ENCODE data around the gene MPV17L2.

The MPV17L2 gene

DNA sequence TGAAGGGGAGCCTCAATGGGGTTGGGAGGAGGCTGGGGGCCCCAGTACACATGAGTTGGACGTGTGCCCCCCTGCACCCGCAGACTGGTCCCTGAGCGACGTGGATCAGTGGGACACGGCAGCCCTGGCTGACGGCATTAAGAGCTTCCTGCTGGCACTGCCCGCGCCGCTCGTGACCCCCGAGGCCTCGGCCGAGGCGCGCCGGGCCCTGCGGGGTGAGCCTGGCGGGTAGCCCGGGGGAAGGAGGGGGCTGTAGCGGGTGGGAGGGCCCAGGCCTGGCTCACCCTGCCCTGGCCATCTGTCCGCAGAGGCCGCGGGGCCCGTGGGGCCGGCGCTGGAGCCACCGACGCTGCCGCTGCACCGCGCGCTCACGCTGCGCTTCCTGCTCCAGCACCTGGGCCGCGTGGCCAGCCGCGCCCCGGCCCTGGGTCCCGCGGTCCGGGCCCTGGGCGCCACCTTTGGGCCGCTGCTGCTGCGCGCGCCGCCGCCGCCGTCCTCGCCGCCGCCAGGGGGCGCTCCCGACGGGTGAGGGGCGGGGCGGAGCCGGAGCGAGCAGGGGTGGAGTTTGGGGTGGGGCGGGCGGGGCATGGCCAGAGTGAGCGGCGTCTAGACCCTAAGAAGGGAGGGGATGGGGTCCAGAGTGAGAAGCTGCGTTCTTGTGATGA is 31.9 kb upstream of the MPV17L2 start:
- DNase-seq: peak; percentile 94

DNA sequence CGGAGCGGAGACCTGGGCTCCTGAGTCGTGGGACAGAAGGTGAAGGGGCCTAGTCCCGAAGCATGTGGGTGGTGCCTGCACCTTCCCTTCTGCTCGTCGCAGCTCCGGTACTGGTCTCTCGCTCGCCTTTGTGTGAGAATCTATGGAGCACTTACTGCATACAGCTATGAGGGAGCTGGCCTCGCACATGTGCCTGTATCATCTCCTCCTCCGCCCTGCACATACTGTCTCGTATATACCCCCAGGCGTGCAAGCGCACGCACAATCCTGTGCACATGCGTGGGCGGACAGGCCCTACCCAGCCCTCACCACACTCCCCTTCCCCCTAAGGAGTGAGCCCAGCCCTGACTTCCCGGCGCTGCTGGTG is 31.4 kb upstream of the MPV17L2 start:
- DNase-seq: no peak

DNA sequence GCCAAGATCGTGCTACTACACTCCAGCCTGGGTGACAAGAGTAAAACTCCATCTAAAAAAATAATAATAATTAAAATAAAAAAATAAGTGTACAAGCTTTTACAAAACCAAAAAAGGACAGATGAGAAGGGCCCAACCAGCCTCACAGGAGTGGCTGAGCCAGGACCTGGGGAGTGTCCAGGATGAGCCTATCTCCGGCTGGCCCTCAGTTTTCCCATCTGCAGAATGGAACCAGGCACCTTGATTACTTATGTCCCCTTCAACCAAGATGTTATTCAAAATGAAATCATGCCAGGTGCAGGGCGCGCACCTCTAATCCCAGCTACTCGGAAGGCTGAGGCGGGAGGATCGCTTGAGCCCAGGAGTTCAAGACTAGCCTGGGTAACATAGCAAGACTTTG is 28.9 kb upstream of the MPV17L2 start:
- DNase-seq: no peak

DNA sequence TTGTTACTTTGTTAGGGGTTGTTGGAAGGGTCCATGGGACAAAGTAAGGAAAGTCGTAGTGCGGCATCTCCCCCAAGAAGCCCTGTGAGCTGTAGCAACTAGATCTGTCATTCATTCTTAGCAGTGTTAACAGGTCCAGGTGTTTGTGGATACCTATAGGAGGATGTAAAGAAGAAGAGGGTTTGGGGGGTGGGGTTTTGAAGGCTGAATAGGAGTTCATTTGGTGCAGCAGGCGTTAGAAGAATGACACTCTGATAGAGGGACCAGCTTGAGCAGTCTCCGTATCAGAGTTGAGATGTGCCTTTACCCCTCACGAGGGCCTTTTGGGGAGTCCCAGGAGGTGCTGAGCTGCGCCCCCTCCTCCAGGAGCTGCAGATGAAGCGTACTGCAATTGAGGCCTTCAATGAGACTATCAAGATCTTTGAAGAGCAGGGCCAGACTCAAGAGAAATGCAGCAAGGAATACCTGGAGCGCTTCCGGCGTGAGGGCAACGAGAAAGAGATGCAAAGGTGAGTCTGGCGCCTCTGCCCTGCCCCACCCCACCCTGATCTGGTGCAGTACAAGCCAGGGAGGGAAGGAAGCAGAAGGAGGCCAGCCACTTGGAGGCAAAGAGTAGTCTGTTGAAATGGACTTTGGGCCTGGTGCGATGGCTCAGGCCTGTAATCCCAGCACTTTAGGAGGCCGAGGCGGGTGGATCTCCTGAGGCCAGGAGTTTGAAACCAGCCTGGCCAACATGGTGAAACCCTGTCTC is 27.0 kb upstream of the MPV17L2 start:
- no peak for DNase-seq

DNA sequence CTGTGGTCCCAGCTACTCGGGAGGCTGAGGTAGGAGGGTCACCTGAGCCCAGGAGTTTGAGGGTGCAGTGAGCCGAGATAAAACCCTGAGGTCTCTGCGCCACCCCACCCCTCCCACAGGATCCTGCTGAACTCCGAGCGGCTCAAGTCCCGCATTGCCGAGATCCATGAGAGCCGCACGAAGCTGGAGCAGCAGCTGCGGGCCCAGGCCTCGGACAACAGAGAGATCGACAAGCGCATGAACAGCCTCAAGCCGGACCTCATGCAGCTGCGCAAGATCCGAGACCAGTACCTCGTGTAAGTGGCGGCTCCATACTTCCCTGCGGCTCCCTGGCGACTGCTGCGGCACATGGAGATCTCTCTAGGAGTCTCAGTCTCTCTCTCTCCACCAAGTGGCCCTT is 26.0 kb upstream of the MPV17L2 start:
- DNase-seq: no peak

DNA sequence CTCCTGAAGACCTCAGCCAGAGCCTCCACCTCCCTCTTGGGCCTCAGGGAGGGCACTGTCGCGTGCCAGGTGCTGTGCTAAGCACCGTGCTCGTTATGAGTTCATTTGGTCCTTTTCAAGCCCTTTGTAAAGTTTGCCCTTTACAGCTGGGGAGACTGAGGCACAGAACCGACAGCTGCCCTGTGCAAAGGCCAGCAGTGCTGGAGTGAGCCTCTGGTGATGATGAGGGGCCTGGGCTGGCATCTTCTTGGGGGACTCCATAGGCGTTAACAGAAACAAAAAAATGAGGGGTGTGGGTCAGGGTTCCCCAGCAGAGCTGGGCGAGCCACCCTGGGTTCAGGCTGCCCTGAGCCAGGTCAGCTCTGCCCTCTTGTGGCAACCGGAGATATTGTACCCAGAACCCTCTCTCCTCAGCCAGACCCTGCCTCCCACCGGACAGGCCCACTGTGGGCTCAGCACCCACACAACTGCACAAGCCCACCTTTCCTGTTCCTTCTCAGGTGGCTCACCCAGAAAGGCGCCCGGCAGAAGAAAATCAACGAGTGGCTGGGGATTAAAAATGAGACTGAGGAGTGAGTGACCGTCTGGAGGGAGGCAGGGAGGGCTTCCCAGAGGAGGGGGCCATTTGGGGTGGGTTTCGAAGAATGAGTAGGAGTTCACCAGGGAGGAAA is 24.9 kb upstream of the MPV17L2 start:
- DNase-seq: peak; percentile 83

DNA sequence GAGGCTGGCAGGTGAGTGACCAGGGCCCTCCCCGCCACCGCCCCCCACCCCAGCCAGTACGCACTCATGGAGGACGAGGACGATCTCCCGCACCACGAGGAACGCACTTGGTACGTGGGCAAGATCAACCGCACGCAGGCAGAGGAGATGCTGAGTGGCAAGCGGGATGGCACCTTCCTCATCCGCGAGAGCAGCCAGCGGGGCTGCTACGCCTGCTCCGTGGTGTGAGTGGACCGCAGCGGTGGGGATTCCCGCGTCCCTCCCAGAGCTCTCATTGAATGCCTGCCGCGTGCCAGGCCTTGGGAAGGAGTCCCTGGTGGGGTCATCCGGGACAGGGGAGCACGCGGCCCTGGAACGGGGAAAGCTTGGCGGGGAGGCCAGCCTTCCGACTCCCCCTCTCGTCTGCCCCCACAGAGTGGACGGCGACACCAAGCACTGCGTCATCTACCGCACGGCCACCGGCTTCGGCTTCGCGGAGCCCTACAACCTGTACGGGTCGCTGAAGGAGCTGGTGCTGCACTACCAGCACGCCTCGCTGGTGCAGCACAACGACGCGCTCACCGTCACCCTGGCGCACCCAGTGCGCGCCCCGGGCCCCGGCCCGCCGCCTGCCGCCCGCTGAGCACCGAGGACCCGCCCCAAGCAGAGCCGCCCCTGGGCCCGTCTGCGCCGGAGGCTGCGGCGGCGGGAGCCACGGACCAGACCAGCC is 24.2 kb upstream of the MPV17L2 start:
- DNase-seq: no peak

DNA sequence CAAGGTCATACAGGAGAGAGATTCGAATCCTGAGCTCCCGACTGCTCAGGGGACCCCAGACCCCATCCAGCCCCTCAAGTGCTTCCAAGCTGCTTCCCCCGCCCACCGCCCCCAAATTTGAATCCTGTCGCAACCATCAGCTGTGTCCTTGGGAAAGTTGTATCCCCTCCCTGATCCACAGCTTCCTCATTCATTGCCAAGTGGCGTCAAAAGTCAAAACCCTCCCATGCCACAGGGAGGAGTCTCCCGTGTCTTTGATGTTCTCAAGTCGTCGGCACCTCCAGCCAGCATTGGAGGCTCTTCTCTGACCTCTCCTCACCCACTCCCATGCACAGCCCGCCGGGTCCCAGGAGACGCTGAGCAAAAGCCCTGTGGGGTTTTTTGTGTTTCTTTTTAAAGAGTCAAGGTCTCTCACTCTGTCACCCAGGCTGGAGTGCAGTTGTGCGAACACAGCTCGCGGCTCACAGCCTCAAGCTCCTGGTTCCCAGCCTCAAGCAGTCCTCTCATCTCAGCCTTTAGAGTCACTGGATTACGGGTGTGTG is 22.2 kb upstream of the MPV17L2 start:
- DNase-seq: no peak

DNA sequence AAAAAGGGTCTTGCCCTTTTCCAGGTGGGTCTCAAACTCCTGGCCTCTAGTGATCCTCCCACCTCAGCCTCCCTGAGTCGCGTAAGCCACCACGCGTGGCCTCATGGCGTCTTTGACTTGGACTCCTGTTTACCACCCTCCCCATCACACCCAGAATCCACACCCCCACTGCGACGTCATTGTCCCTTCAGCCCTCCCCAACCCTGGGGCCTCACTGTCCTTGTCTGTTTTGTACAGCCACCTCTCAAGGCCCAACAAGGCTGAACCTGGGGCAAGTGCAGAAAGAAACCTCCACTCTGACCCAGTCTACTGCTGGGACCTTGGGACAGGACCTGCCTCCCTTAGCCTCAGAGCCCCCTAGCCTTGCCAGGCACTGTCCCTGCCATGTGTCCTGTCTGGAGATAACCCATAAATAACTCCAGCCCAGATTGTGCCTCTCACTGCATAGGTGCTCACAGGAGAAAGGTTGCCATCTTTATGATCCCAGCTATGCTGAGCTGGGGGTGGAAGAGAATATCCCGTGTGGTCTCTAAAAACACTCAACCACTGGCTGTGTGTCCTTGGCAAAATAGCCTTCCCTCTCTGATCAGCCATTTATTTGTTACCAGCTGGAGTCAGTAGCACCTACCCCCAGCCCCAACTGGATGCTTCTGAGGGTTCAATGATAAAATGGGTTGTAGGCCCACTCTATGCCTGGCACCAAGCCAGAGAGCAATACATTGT is 21.3 kb upstream of the MPV17L2 start:
- DNase-seq: no peak

DNA sequence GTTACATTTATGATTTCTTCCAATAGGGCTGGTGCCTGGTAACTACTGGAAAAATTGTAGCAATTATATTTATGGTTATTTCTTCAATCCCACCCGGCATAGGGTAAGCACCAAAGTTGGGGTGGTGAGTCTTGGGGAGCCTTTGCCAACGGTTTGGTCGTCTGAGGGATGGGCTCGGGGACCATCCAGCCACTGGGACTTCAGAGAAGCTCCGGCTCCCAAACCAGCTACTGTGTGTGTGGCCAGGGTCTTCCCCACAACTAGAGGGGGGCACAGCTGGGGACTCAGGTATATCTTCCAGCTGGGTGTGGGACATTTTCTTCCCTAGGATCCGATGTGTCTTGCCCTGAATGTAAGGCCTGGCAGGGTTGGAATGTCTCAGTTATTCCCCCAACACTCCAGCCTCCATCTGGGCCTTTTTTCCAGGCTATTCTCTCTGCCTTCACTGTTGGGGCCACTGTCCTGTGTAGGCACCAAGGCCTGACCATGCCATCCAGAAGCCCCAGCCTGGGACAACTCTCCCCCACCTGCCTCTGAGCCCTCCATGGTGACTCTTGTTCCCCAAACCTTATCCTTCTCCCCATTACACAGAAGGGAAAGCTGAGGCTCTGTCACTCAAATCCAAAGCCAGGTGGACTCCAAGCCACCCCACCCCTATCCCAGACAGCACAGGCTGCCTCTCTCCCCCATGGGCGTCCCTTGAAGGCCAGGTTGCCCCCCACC is 20.5 kb upstream of the MPV17L2 start:
- DNase-seq: no peak

DNA sequence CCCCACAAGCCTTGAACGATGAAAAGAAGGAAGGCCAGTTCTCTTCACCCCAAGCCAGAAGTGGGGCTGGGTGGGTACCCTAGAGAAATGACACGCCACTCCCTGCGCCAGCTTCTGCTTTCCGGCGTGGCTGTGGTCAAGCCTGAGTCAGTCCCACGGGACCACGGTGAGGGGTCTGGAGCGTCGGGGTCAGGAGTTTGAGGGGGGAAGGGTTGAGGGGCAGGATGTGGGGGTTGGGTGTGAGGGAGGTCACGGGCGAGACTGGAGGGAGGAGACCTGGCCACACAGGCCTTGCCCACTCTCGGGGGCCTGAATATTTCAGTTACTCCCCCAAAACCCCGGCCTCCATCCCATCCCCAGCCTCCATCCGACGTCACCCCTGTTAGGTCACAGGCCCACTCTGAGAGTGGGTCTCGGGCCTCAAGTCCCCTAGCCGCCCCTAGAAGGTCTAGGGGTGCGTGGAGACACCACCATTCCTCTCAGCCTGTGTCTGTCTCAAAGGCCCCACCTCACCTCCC is 19.9 kb upstream of the MPV17L2 start:
- DNase-seq: no peak

DNA sequence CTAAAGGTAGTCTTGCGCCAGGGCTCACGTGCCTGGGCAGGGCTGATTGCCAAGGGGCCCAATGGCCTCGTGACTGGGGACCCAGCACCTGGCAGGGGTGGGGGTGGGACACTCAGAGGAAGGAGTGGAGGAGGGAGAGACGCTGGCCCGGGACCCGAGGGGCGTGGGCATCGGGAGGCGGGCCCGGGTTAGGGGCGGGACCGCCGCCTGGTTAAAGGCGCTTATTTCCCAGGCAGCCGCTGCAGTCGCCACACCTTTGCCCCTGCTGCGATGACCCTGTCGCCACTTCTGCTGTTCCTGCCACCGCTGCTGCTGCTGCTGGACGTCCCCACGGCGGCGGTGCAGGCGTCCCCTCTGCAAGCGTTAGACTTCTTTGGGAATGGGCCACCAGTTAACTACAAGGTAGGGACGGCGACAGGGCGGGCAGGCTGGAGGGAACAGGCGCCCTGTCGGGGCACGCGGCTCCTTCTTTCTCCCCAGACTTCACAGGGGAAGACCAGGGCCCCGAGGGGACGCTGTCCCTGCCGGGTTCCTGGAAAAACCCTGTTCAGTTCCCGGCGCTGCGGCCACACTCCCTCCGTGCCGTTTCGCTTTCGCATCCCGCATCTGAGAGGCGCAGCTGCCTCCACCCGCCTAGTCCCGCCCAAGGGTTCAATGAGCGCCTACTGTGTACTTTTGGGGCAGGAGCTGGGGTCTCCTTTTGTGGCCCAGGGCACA is 19.3 kb upstream of the MPV17L2 start, which contains the start of gene IFI30:
Gene IFI30, plus strand, starts transcription at position 242 of the 717 bp plus-strand sequence. Its CDS starts 29 bp downstream, at position 271.
- DNase-seq: peak; percentile 84

DNA sequence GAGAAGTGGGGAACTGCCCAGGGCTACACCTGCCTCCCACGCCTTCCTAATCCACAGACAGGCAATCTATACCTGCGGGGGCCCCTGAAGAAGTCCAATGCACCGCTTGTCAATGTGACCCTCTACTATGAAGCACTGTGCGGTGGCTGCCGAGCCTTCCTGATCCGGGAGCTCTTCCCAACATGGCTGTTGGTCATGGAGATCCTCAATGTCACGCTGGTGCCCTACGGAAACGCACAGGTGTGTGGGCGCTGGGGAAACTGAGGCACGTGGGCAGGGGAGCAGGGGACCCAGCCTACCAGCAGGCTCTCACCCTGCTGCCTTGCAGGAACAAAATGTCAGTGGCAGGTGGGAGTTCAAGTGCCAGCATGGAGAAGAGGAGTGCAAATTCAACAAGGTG is 18.0 kb upstream of the MPV17L2 start:
- no peak for DNase-seq

DNA sequence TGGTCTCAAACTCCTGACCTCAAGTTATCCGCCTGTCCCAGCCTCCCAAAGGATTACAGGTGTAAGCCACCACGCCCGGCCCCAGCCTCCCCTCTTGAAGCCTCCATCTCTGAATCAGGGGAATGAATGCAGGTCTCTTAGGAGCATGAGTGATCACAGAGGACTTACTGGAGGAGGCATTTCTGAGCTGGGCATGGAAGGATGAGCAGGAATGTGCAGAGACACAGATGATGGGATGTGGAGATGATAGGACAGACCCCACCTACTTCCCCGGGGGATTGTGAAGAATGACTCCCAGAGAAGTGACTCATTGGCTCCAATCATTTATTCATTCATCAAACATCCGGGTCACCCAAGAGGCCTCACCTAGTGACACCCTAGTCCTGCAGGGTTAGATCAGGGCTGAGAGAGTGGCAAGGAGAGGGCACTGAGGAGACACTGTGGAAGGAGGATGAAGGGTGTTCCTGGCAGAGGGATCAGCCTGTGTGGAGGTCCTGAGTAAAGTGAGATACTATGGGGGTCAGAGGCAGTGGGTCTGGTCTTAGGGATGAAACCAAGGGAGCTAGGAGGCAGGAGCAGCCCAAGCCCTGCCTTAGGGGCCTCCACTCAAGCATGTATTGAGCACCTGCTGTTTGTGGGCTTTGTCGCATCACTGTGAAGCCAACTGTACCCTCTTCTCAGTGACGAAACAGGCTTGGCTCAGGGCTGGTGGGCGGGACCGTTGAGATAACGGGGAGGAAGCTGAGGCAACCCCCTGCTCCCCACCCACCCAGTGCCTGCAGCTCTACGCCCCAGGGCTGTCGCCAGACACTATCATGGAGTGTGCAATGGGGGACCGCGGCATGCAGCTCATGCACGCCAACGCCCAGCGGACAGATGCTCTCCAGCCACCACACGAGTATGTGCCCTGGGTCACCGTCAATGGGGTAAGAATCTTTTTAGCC is 16.4 kb upstream of the MPV17L2 start:
- no peak for DNase-seq

DNA sequence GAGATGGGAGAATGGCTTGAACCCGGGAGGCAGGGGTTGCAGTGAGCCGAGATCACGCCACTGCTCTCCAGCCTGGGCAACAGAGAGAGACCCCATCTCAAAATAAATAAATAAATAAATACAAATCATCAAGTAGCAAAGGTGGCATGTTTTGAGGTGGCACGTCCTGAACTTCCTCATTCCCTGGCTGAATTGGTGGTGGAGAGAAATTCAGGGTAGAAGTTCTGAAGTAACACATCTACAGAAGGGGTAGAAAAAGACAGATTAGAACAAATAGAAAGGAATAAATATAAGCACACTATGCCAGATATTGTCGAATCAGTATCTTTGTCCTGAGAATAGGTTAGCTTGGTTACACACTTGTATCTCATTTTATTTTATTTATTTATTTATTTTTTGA is 13.1 kb upstream of the MPV17L2 start:
- DNase-seq: no peak

DNA sequence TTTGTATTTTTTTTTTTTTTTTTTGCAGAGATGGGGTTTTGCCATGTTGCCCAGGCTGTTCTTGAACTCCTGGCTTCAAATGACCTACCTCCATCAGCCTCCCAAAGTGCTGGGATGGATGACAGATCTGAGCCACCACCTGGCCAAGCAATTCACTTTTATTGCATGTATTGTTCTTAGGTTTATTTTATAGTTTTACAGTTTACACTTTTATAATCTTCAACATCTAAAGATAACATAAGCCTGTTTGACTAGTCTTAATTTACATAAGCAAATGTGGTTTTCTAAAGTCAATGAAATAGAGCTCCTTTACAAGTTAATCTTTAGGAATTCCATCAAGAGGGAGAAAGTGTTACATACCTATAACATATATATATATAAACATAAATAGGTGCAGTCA is 9.5 kb upstream of the MPV17L2 start:
- DNase-seq: no peak

DNA sequence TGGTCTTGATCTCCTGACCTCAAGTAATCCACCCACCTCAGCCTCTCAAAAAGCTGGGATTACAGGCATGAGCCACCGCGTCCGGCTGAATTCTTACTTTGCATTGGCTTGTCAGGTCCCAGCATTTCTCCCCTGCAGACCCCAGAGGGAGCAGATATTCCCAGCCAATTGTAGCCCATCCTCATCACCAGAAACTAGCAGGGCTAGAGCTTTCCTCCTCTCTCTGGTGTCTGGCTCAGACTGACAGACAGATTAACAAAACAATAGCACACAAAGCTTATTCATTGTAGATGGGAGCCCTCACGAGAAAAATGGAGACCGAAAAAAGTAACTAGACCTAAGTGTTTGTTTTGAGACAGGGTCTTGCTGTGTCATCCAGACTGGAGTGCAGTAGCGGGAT is 7.5 kb upstream of the MPV17L2 start:
- DNase-seq: no peak

DNA sequence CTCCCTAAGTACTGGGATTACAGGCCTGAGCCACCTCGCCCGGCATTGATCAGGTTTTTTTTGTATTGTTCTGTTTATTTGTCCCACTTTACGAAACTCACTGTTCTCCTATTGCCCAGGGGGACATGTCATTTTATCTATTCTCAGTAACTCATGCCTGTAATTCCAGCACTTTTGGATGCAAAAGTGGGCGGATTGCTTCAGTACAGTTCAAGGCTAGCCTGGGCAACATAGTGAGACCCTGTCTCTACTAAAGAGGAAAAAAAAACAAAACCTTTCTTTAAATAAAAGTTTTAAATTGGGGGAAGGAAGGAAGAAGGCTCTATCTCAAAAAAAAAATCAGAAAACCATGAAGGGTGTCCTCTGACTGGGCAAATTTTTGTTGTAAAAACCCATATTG is 2.7 kb upstream of the MPV17L2 start:
- no peak for DNase-seq

DNA sequence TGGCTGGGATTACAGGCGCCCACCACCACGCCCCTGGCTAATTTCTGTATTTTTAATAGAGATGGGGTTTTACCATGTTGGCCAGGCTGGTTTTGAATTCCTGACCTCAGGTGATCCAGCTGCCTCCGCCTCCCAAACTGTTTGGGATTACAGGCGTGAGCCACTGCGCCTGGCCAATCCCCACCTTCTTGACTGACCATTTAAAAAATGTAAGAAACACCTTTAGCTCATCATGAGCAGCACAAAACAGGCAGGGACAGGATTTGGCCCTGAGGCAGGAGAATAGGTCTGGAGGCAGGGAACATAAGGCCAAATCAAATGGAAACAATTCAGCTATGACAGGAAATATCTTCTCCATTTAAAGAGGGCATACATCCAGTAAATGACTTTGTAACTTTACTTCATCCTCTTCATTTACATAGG is 1.4 kb upstream of the MPV17L2 start:
- DNase-seq: no peak

Data from activated CD8-positive, alpha-beta memory T cell treated with anti-CD3 and anti-CD28 coated beads for 24 hours (primary cell).